GM10847 (cell line): Measurements from ENCODE around the gene OR13H1.

Experiments
- POLR2A ChIP-seq: IDR thresholded peaks from 2 replicates; pipeline ENCODE4 v1.6.1; 2011; ENCODE audit not compliant: insufficient read length; ENCODE audit errors: extremely low read depth

OR13H1 gene

GRCh38 chrX:131543774-131544173 is at the start of gene OR13H1:
TSS of gene OR13H1 (plus strand) at chrX:131544074. CDS start at chrX:131544074, 0 bp downstream.
- TF ChIP-seq POLR2A: no peak

- no peak for TF ChIP-seq POLR2A
These were observed 30.5 kb upstream of the OR13H1 start for GRCh38 chrX:131513159-131513914.

- TF ChIP-seq POLR2A: no peak
These were observed 22.1 kb upstream of the OR13H1 start for GRCh38 chrX:131521824-131522223.

- TF ChIP-seq POLR2A: no peak
These were observed 344 bp downstream of the OR13H1 start for GRCh38 chrX:131544218-131544617.

GRCh38 chrX:131549011-131549410 is 5.1 kb downstream of the OR13H1 start:
- TF ChIP-seq POLR2A: no peak

GRCh38 chrX:131558562-131558961 is 14.7 kb downstream of the OR13H1 start:
- no peak for TF ChIP-seq POLR2A

GRCh38 chrX:131564553-131565229 is 20.8 kb downstream of the OR13H1 start:
- TF ChIP-seq POLR2A: no peak

- TF ChIP-seq POLR2A: no peak
These were observed 22.0 kb downstream of the OR13H1 start for GRCh38 chrX:131565909-131566308.

GRCh38 chrX:131571348-131571747 is 27.5 kb downstream of the OR13H1 start:
- TF ChIP-seq POLR2A: no peak

GRCh38 chrX:131572372-131573014 is 28.6 kb downstream of the OR13H1 start:
- TF ChIP-seq POLR2A: no peak

- no peak for TF ChIP-seq POLR2A
These were observed 33.5 kb downstream of the OR13H1 start for GRCh38 chrX:131577413-131577812.

GRCh38 chrX:131577999-131578734 is 34.3 kb downstream of the OR13H1 start:
- no peak for TF ChIP-seq POLR2A

- no peak for TF ChIP-seq POLR2A
These were observed 45.1 kb downstream of the OR13H1 start for GRCh38 chrX:131588995-131589394.
